Panc1 (cell line): Measurements from ENCODE around the gene GP9. TPM values are rescaled to one million over a fixed set of nuclear protein-coding genes. Genes with fewer than 3 reads are reported as not detected.

Source experiments
- ATAC-seq: fragments of 200-7000 bp; cut with Tn5 transposase; 2 replicates; pipeline ENCODE4 v1.9.1; 2020; ENCODE audit warnings: mild to moderate bottlenecking, moderate library complexity
- BruUV-seq: library from RNA; stranded (reverse); fragments of 400-500 nt; replicated peaks from 2 replicates; lab custom pipeline; 2021; lab: Mats Ljungman, UMichigan
- CTCF ChIA-PET: fragments of 300-600 bp; sonication (Branson Sonifier 250); formaldehyde crosslinking; loops from one replicate; lab custom pipeline; 2022; ENCODE audit warnings: antibody characterized with exemption; lab: Charles Lee
- POLR2A ChIA-PET: fragments of 300-600 bp; sonication (Branson Sonifier 250); formaldehyde crosslinking; loops from one replicate; lab custom pipeline; 2022; ENCODE audit warnings: antibody characterized with exemption; lab: Charles Lee
- DNase-seq: peaks from one replicate; pipeline ENCODE4 v3.0.0-alpha.2; 2010; ENCODE audit warnings: low read depth, low spot score
- H3K27ac ChIP-seq: 2 replicates; pipeline ENCODE4 v1.5.1; 2011; ENCODE audit warnings: mild to moderate bottlenecking, low read length, inconsistent platforms
- H3K27me3 ChIP-seq: fragments of 200-500 bp; sonication (Bioruptor generic); 2 replicates; pipeline ENCODE4 v1.6.0; 2014; ENCODE audit warnings: low read length, inconsistent platforms; ENCODE audit not compliant: control insufficient read depth, insufficient read depth
- H3K36me3 ChIP-seq: fragments of 200-500 bp; sonication (Bioruptor generic); 2 replicates; pipeline ENCODE4 v1.5.1; 2014; ENCODE audit warnings: inconsistent platforms, mild to moderate bottlenecking, low read length, moderate library complexity; ENCODE audit not compliant: control insufficient read depth, insufficient read depth
- H3K4me1 ChIP-seq: 2 replicates; pipeline ENCODE4 v1.5.1; 2011; ENCODE audit warnings: inconsistent platforms, mild to moderate bottlenecking, low read length, moderate library complexity; ENCODE audit not compliant: control insufficient read depth, insufficient read depth
- H3K4me3 ChIP-seq, 2 experiments: 2 replicates each; pipeline ENCODE4 v1.5.1; 2011 to 2012; ENCODE audit warnings: low read depth in 2 of 2, low read length in 2 of 2, mild to moderate bottlenecking in 2 of 2, inconsistent platforms in 1 of 2, moderate library complexity in 1 of 2
- H3K9me3 ChIP-seq: fragments of 200-500 bp; sonication (Bioruptor generic); 2 replicates; pipeline ENCODE4 v1.5.1; 2014; ENCODE audit warnings: low read depth, mild to moderate bottlenecking, inconsistent platforms, low read length, moderate library complexity; ENCODE audit not compliant: control insufficient read depth, insufficient read depth
- CTCF ChIP-seq: fragments of 450-650 bp; IDR thresholded peaks from 2 replicates; pipeline ENCODE4 v1.5.1; 2017; ENCODE audit warnings: mild to moderate bottlenecking
- POLR2AphosphoS5 ChIP-seq: IDR thresholded peaks from 2 replicates; pipeline ENCODE4 v1.6.1; 2012; ENCODE audit warnings: mild to moderate bottlenecking, low read depth, low read length, moderate library complexity
- SIN3A ChIP-seq: IDR thresholded peaks from 2 replicates; pipeline ENCODE4 v1.6.1; 2012; ENCODE audit warnings: low read depth, mild to moderate bottlenecking, low read length, moderate library complexity, borderline replicate concordance; ENCODE audit not compliant: insufficient read depth
- in situ Hi-C: cut with HindIII; loops from 2 replicates; pipeline ENCODE4 v1.10.0; 2016; ENCODE audit warnings: low sequenced_read_pairs, low pct_unique_long_range_greater_than_20kb
- intact Hi-C: fragments of 100-400 bp; cut with micrococcal nuclease; formaldehyde crosslinking; loops from one replicate; pipeline ENCODE4 v1.10.0; 2022; ENCODE audit not compliant: unreplicated experiment
- total RNA-seq: library from RNA; stranded (reverse); gene quantifications from one replicate; pipeline ENCODE4 v1.2.1, GENCODE V29; 2021; ENCODE audit not compliant: unreplicated experiment
- TF ChIP-seq, protein P1 (sequence below), 2 experiments: IDR thresholded peaks; 2 replicates each; pipeline ENCODE4 v1.6.1; 2011 to 2012; ENCODE audit warnings: low read depth in 2 of 2, control low read depth in 1 of 2, low read length in 1 of 2, mild to moderate bottlenecking in 1 of 2, moderate library complexity in 1 of 2; ENCODE audit not compliant: insufficient read depth in 1 of 2

Gene GP9
- total RNA-seq, 1 experiment from 2014 or later: not detected

GRCh38 chr3:129023008-129023358, 37.6 kb upstream of the GP9 start:
- no TSS peak for BruUV-seq
- DNase-seq (no peak), ATAC-seq (no peak)
- TF ChIP-seq CTCF: no peak
- TF ChIP-seq SIN3A: no peak
- no peak for TF ChIP-seq POLR2AphosphoS5
- CTCF ChIA-PET: interaction anchor here (0.5 kb wide), 1 partner anchor 24 kb away, joined by 6 read pairs; no protein-coding TSS in a partner anchor
- Histone ChIP-seq H3K9me3 (no peaks in the 10 kb centered on the region), H3K4me3 (no peak overlapping the region), H3K36me3 (no peaks in the 10 kb centered on the region), H3K27ac (no peak overlapping the region), H3K27me3 (no peaks in the 10 kb centered on the region), H3K4me1 (peaks cover 14% of the 10 kb centered on the region)
- intact Hi-C loops: loop anchor here (10.0 kb wide), 1 partner anchor 222 kb away; the partner anchor contains the start of gene COPG1
- POLR2A ChIA-PET: interaction anchor here (0.5 kb wide), 1 partner anchor 76 kb away, joined by 3 read pairs; no protein-coding TSS in a partner anchor
- in situ Hi-C loops: no loop called here

DNA sequence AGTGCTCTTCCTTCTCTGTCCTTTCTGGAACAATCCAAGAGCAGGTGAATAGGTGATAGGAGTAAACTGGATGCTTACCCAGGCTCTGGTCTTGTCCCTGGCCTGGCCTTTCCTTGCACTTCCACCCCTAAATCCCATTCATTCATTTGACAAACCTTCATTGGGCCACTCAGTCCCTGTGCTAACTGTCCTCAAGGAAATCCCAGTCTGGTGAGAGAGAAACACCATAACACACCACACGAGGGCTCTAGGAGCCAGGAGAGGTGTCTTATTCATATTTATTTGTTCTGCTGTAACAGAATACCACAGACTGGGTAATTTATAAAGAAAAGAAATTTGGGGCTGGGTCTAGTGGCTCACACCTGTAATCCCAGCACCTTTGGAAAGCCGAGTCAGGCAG, 36.7 kb upstream of the GP9 start:
- Histone ChIP-seq H3K27ac (no peak overlapping the region), H3K27me3 (no peaks in the 10 kb centered on the region), H3K36me3 (no peaks in the 10 kb centered on the region), H3K4me3 (no peak overlapping the region), H3K4me1 (peaks cover 14% of the 10 kb centered on the region), H3K9me3 (no peaks in the 10 kb centered on the region)
- ATAC-seq: peak; percentile 63
- POLR2A ChIA-PET: no interaction called here
- TF ChIP-seq, protein P1, sequence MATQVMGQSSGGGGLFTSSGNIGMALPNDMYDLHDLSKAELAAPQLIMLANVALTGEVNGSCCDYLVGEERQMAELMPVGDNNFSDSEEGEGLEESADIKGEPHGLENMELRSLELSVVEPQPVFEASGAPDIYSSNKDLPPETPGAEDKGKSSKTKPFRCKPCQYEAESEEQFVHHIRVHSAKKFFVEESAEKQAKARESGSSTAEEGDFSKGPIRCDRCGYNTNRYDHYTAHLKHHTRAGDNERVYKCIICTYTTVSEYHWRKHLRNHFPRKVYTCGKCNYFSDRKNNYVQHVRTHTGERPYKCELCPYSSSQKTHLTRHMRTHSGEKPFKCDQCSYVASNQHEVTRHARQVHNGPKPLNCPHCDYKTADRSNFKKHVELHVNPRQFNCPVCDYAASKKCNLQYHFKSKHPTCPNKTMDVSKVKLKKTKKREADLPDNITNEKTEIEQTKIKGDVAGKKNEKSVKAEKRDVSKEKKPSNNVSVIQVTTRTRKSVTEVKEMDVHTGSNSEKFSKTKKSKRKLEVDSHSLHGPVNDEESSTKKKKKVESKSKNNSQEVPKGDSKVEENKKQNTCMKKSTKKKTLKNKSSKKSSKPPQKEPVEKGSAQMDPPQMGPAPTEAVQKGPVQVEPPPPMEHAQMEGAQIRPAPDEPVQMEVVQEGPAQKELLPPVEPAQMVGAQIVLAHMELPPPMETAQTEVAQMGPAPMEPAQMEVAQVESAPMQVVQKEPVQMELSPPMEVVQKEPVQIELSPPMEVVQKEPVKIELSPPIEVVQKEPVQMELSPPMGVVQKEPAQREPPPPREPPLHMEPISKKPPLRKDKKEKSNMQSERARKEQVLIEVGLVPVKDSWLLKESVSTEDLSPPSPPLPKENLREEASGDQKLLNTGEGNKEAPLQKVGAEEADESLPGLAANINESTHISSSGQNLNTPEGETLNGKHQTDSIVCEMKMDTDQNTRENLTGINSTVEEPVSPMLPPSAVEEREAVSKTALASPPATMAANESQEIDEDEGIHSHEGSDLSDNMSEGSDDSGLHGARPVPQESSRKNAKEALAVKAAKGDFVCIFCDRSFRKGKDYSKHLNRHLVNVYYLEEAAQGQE (IDR thresholded peaks at IDR 0.05; ENCODE audit: insufficient read depth in 1 of 2, low read depth in 2 of 2, low read length in 1 of 2): no peak
- TF ChIP-seq CTCF: peak; percentile 80
- in situ Hi-C loops (no loop called here), intact Hi-C loops (loop anchor here (10.0 kb wide), 1 partner anchor 221 kb away; the partner anchor contains the start of gene COPG1)
- CTCF ChIA-PET: no interaction called here
- BruUV-seq: no TSS peak
- no peak for DNase-seq
